H9 (cell line): ENCODE data around the gene KIF7. TPM values are rescaled to one million over a fixed set of nuclear protein-coding genes. Genes with fewer than 3 reads are reported as not detected.

ENCODE experiments used
- DNase-seq: peaks from one replicate; pipeline ENCODE4 v3.0.0-alpha.2; 2017
- H2AFZ ChIP-seq: one replicate; pipeline ENCODE4 v1.6.1; 2013; ENCODE audit warnings: mild to moderate bottlenecking, low read length, control low read depth, moderate library complexity
- H2AK5ac ChIP-seq: 2 replicates; pipeline ENCODE4 v1.6.1; 2013; ENCODE audit warnings: low read length, control low read depth, mixed read lengths; ENCODE audit not compliant: insufficient read length
- H2BK120ac ChIP-seq: one replicate; pipeline ENCODE4 v1.6.1; 2013; ENCODE audit warnings: low read depth, mild to moderate bottlenecking, low read length, control low read depth, inconsistent platforms; ENCODE audit not compliant: poor library complexity, severe bottlenecking
- H2BK12ac ChIP-seq: 2 replicates; pipeline ENCODE4 v1.6.1; 2013; ENCODE audit warnings: low read length, control low read depth, mixed read lengths, low read depth; ENCODE audit not compliant: insufficient read length
- H2BK15ac ChIP-seq: 2 replicates; pipeline ENCODE4 v1.6.1; 2013; ENCODE audit warnings: low read depth, low read length, control low read depth
- H2BK20ac ChIP-seq: one replicate; pipeline ENCODE4 v1.6.1; 2013; ENCODE audit warnings: low read depth, mild to moderate bottlenecking, low read length, control low read depth, inconsistent platforms; ENCODE audit not compliant: poor library complexity, severe bottlenecking
- H2BK5ac ChIP-seq: 2 replicates; pipeline ENCODE4 v1.6.1; 2013; ENCODE audit warnings: low read length, control low read depth, mixed read lengths; ENCODE audit not compliant: insufficient read length
- H3K14ac ChIP-seq: 2 replicates; pipeline ENCODE4 v1.6.1; 2013; ENCODE audit warnings: low read length, control low read depth; ENCODE audit not compliant: insufficient read depth
- H3K18ac ChIP-seq: 2 replicates; pipeline ENCODE4 v1.6.1; 2013; ENCODE audit warnings: low read depth, mild to moderate bottlenecking, mixed read lengths, low read length, control low read depth; ENCODE audit not compliant: insufficient read length
- H3K23ac ChIP-seq: 2 replicates; pipeline ENCODE4 v1.6.1; 2013; ENCODE audit warnings: low read length, control low read depth, mixed read lengths, low read depth; ENCODE audit not compliant: insufficient read length
- H3K23me2 ChIP-seq: 2 replicates; pipeline ENCODE4 v1.6.1; 2013; ENCODE audit warnings: low read depth, mild to moderate bottlenecking, mixed read lengths, low read length, control low read depth; ENCODE audit not compliant: insufficient read length, poor library complexity, severe bottlenecking
- H3K27ac ChIP-seq: 2 replicates; pipeline ENCODE4 v1.5.1; 2013; ENCODE audit warnings: low read length, control low read depth, mixed read lengths, low read depth; ENCODE audit not compliant: insufficient read length
- H3K27me3 ChIP-seq: 2 replicates; pipeline ENCODE4 v1.6.1; 2013; ENCODE audit warnings: low read length, control low read depth, inconsistent platforms; ENCODE audit not compliant: insufficient read depth
- H3K4ac ChIP-seq: 2 replicates; pipeline ENCODE4 v1.6.1; 2013; ENCODE audit warnings: low read depth, mild to moderate bottlenecking, control low read depth, inconsistent platforms, low read length, moderate library complexity
- H3K4me1 ChIP-seq: 2 replicates; pipeline ENCODE4 v1.6.1; 2013; ENCODE audit warnings: low read length, control low read depth, inconsistent platforms; ENCODE audit not compliant: insufficient read depth
- H3K4me2 ChIP-seq: 2 replicates; pipeline ENCODE4 v1.6.1; 2013; ENCODE audit warnings: low read length, control low read depth, mixed read lengths; ENCODE audit not compliant: insufficient read length, insufficient read depth
- H3K56ac ChIP-seq: 2 replicates; pipeline ENCODE4 v1.6.1; 2013; ENCODE audit warnings: low read depth, mild to moderate bottlenecking, mixed read lengths, low read length, control low read depth; ENCODE audit not compliant: insufficient read length
- H3K79me1 ChIP-seq: 2 replicates; pipeline ENCODE4 v1.6.1; 2013; ENCODE audit warnings: low read depth, mild to moderate bottlenecking, moderate library complexity, low read length, control low read depth, inconsistent platforms; ENCODE audit not compliant: insufficient read depth, poor library complexity, severe bottlenecking
- H3K79me2 ChIP-seq: 2 replicates; pipeline ENCODE4 v1.6.1; 2013; ENCODE audit warnings: low read length, control low read depth, inconsistent platforms; ENCODE audit not compliant: insufficient read depth
- H3K9ac ChIP-seq: 2 replicates; pipeline ENCODE4 v1.6.1; 2013; ENCODE audit warnings: low read length, control low read depth, mixed read lengths; ENCODE audit not compliant: insufficient read length; ENCODE audit errors: extremely low read depth
- H3K9me3 ChIP-seq: one replicate; pipeline ENCODE4 v1.6.1; 2013; ENCODE audit warnings: low read depth, low read length, inconsistent platforms; ENCODE audit not compliant: control insufficient read depth
- H3T11ph ChIP-seq: one replicate; pipeline ENCODE4 v1.6.1; 2013; ENCODE audit warnings: mild to moderate bottlenecking, low read length, control low read depth, inconsistent platforms
- H4K20me1 ChIP-seq: one replicate; pipeline ENCODE4 v1.6.1; 2013; ENCODE audit not compliant: control insufficient read depth, insufficient read length, insufficient read depth
- H4K5ac ChIP-seq: 2 replicates; pipeline ENCODE4 v1.6.1; 2013; ENCODE audit warnings: low read depth, mild to moderate bottlenecking, mixed read lengths, low read length, control low read depth; ENCODE audit not compliant: insufficient read length
- H4K8ac ChIP-seq: replicated peaks from 2 replicates; pipeline ENCODE4 v1.6.1; 2013; ENCODE audit warnings: low read length, control low read depth, mixed read lengths, low read depth; ENCODE audit not compliant: insufficient read length
- H4K91ac ChIP-seq: 2 replicates; pipeline ENCODE4 v1.6.1; 2013; ENCODE audit warnings: low read depth, mild to moderate bottlenecking, moderate library complexity, mixed read lengths, low read length, control low read depth; ENCODE audit not compliant: insufficient read length
- H3K27ac Mint-ChIP-seq, 3 experiments: 2 replicates in 2 of 3; 3 replicates in 1 of 3; pipeline ENCODE4 v1.8.0; 2020 to 2021; ENCODE audit warnings: mixed read lengths in 3 of 3, mild to moderate bottlenecking in 1 of 3, moderate library complexity in 1 of 3
- H3K27me3 Mint-ChIP-seq: 2 replicates; pipeline ENCODE4 v1.8.0; 2021; ENCODE audit warnings: low read depth, mild to moderate bottlenecking, moderate library complexity, mixed read lengths
- H3K36me3 Mint-ChIP-seq, 3 experiments: 2 replicates in 2 of 3; 3 replicates in 1 of 3; pipeline ENCODE4 v1.8.0; 2020 to 2021; ENCODE audit warnings: low read depth in 3 of 3, mixed read lengths in 3 of 3; ENCODE audit not compliant: insufficient read depth in 1 of 3
- H3K4me1 Mint-ChIP-seq, 2 experiments: 2 replicates each; pipeline ENCODE4 v1.8.0; 2020; ENCODE audit warnings: mixed read lengths in 2 of 2
- H3K4me3 Mint-ChIP-seq, 2 experiments: 2 replicates in 1 of 2; 3 replicates in 1 of 2; pipeline ENCODE4 v1.8.0; 2020 to 2021; ENCODE audit warnings: mild to moderate bottlenecking in 2 of 2, mixed read lengths in 2 of 2, moderate library complexity in 1 of 2
- H3K9me3 Mint-ChIP-seq, 2 experiments: 2 replicates in 1 of 2; 3 replicates in 1 of 2; pipeline ENCODE4 v1.8.0; 2020; ENCODE audit warnings: mild to moderate bottlenecking in 2 of 2, mixed read lengths in 2 of 2, moderate library complexity in 1 of 2
- CTCF ChIP-seq: fragments of 200-600 bp; sonication (generic); conservative IDR thresholded peaks from 3 replicates; pipeline ENCODE4 v1.8.0; 2021; ENCODE audit warnings: antibody characterized with exemption, mild to moderate bottlenecking
- WGBS: extraction: QIAGEN DNeasy Blood & Tissue Kit; methylation state at CpG from one replicate; pipeline ENCODE4 v1.1.7; 2013; ENCODE audit warnings: missing lambda C conversion rate, low lambda C conversion rate, mixed read lengths; ENCODE audit not compliant: insufficient read length; ENCODE audit errors: extremely low coverage; 5-methylcytosine and 5-hydroxymethylcytosine counted together
- total RNA-seq: library from RNA; stranded (reverse); gene quantifications from 2 replicates; pipeline ENCODE4 v1.2.1, GENCODE V29; 2021

The KIF7 gene
- total RNA-seq, 1 experiment from 2014 or later = 22.0 TPM

- H4K91ac ChIP-seq = no peak overlapping the region
- Mint-ChIP-seq H3K36me3 (no peaks in the 10 kb centered on the region), H3K4me3 (no peak overlapping the region), H3K9me3 (no peaks in the 10 kb centered on the region), H3K27me3 (peaks cover 28% of the 10 kb centered on the region), H3K4me1 (peaks cover 3% of the 10 kb centered on the region in 2 experiments), H3K27ac (no peak overlapping the region)
- H3K4ac ChIP-seq = no peak overlapping the region
- no peak overlapping the region for H3T11ph ChIP-seq
- no peak for DNase-seq
- no peaks in the 10 kb centered on the region for H3K9me3 ChIP-seq
- H3K23me2 ChIP-seq = peaks cover 4% of the 10 kb centered on the region
- H3K79me1 ChIP-seq = no peaks in the 10 kb centered on the region
- no peak overlapping the region for H2BK12ac ChIP-seq
- TF ChIP-seq CTCF = no peak
- no peak overlapping the region for H2BK15ac ChIP-seq
- no peak overlapping the region for H3K18ac ChIP-seq
- no peak overlapping the region for H2AK5ac ChIP-seq
- no peak overlapping the region for H3K56ac ChIP-seq
- no peaks in the 10 kb centered on the region for H3K79me2 ChIP-seq
- no peaks in the 10 kb centered on the region for H3K4me1 ChIP-seq
- WGBS = no CpG with 5 or more reads among the region's 1 CpG
- H2BK20ac ChIP-seq = no peak overlapping the region
- no peak overlapping the region for H3K14ac ChIP-seq
- H3K27ac ChIP-seq = no peak overlapping the region
- no peaks in the 10 kb centered on the region for H3K27me3 ChIP-seq
- H4K5ac ChIP-seq = no peak overlapping the region
- H4K8ac ChIP-seq = no peak overlapping the region
- no peaks in the 10 kb centered on the region for H4K20me1 ChIP-seq
- no peak overlapping the region for H2AFZ ChIP-seq
- no peak overlapping the region for H3K4me2 ChIP-seq
- no peak overlapping the region for H2BK120ac ChIP-seq
- H2BK5ac ChIP-seq = no peak overlapping the region
- no peak overlapping the region for H3K23ac ChIP-seq
- H3K9ac ChIP-seq = no peak overlapping the region
Measured at GRCh38 chr15:89693696-89694095, 38.4 kb upstream of the KIF7 start.
